IMR-90 (cell line): ENCODE measurements around the gene USB1. TPM values are rescaled to one million over a fixed set of nuclear protein-coding genes. Genes with fewer than 3 reads are reported as not detected.

Experiments
- ATAC-seq: fragments of 200-7000 bp; cut with Tn5 transposase; 2 replicates; pipeline ENCODE4 v1.9.1; 2020; ENCODE audit warnings: low read depth, mild to moderate bottlenecking, moderate library complexity
- BruUV-seq: library from RNA; stranded (reverse); fragments of 400-500 nt; replicated peaks from 2 replicates; lab custom pipeline; 2021; lab: Mats Ljungman, UMichigan
- CTCF ChIA-PET: fragments of 300-600 bp; formaldehyde crosslinking; extraction: SDS; loops from one replicate; lab custom pipeline; 2021; ENCODE audit warnings: antibody characterized with exemption; lab: Yijun Ruan, JAX
- POLR2A ChIA-PET: fragments of 300-600 bp; sonication (Branson Sonifier 250); formaldehyde crosslinking; loops from one replicate; lab custom pipeline; 2022; ENCODE audit warnings: antibody characterized with exemption; ENCODE audit not compliant: unreplicated experiment; lab: Charles Lee
- DNase-seq: peaks from one replicate; pipeline ENCODE4 v3.0.0; 2013
- H2AFZ ChIP-seq: replicated peaks from 2 replicates; pipeline ENCODE3; 2013; ENCODE audit warnings: low read length, mild to moderate bottlenecking; ENCODE audit not compliant: poor library complexity
- H2AK5ac ChIP-seq: 2 replicates; pipeline ENCODE4 v1.6.1; 2013; ENCODE audit warnings: low read depth, low read length, inconsistent platforms
- H2AK9ac ChIP-seq: replicated peaks from 2 replicates; pipeline ENCODE3; 2013; ENCODE audit warnings: mild to moderate bottlenecking, low read depth, low read length, moderate library complexity; ENCODE audit not compliant: poor library complexity
- H2BK120ac ChIP-seq: 2 replicates; pipeline ENCODE4 v1.6.1; 2013; ENCODE audit warnings: low read depth, low read length, inconsistent platforms
- H2BK15ac ChIP-seq: 3 replicates; pipeline ENCODE4 v1.6.1; 2013; ENCODE audit warnings: low read depth, low read length, inconsistent platforms
- H2BK20ac ChIP-seq: 2 replicates; pipeline ENCODE4 v1.6.1; 2013; ENCODE audit warnings: low read depth, mild to moderate bottlenecking, inconsistent platforms, low read length, moderate library complexity
- H2BK5ac ChIP-seq: 2 replicates; pipeline ENCODE4 v1.6.1; 2013; ENCODE audit warnings: mild to moderate bottlenecking, low read depth, low read length, inconsistent platforms; ENCODE audit not compliant: poor library complexity, severe bottlenecking
- H3K14ac ChIP-seq: replicated peaks from 2 replicates; pipeline ENCODE4 v1.6.1; 2013; ENCODE audit warnings: low read depth, low read length, inconsistent platforms
- H3K18ac ChIP-seq: 2 replicates; pipeline ENCODE4 v1.6.1; 2013; ENCODE audit warnings: low read depth, low read length, control low read depth
- H3K23ac ChIP-seq: 2 replicates; pipeline ENCODE4 v1.6.1; 2013; ENCODE audit warnings: low read depth, low read length, inconsistent platforms
- H3K27ac ChIP-seq: 2 replicates; pipeline ENCODE4 v1.5.1; 2013; ENCODE audit warnings: mild to moderate bottlenecking, control low read depth, low read length; ENCODE audit not compliant: insufficient read depth
- H3K27me3 ChIP-seq: 2 replicates; pipeline ENCODE4 v1.6.1; 2013; ENCODE audit warnings: low read length; ENCODE audit not compliant: control insufficient read depth, insufficient read depth
- H3K36me3 ChIP-seq: 2 replicates; pipeline ENCODE4 v1.6.1; 2013; ENCODE audit warnings: low read length, mixed read lengths; ENCODE audit not compliant: control insufficient read depth, insufficient read depth
- H3K4ac ChIP-seq: 2 replicates; pipeline ENCODE4 v1.6.1; 2013; ENCODE audit warnings: low read depth, low read length, inconsistent platforms
- H3K4me1 ChIP-seq: 2 replicates; pipeline ENCODE4 v1.6.1; 2013; ENCODE audit warnings: low read length, mixed read lengths; ENCODE audit not compliant: control insufficient read depth, insufficient read depth
- H3K4me2 ChIP-seq: 2 replicates; pipeline ENCODE4 v1.6.1; 2013; ENCODE audit warnings: low read depth, mild to moderate bottlenecking, control low read depth, low read length, moderate library complexity
- H3K4me3 ChIP-seq: 2 replicates; pipeline ENCODE4 v1.5.1; 2013; ENCODE audit warnings: low read depth, mild to moderate bottlenecking, control low read depth, low read length, moderate library complexity; ENCODE audit not compliant: insufficient read depth
- H3K56ac ChIP-seq: 2 replicates; pipeline ENCODE4 v1.6.1; 2013; ENCODE audit warnings: low read length, inconsistent platforms; ENCODE audit not compliant: insufficient read depth; ENCODE audit errors: extremely low read depth
- H3K79me1 ChIP-seq, 2 experiments: 2 replicates each; pipeline ENCODE4 v1.6.1; 2013; ENCODE audit warnings: low read length in 2 of 2, inconsistent platforms in 1 of 2, low read depth in 1 of 2
- H3K9ac ChIP-seq: 2 replicates; pipeline ENCODE4 v1.6.1; 2013; ENCODE audit warnings: low read depth, low read length, control low read depth
- H3K9me1 ChIP-seq: 2 replicates; pipeline ENCODE4 v1.6.1; 2013; ENCODE audit warnings: low read length, inconsistent platforms; ENCODE audit not compliant: insufficient read depth
- H3K9me3 ChIP-seq: 2 replicates; pipeline ENCODE4 v1.6.1; 2013; ENCODE audit warnings: low read length; ENCODE audit not compliant: control insufficient read depth, insufficient read depth
- H4K20me1 ChIP-seq: 2 replicates; pipeline ENCODE4 v1.6.1; 2013; ENCODE audit warnings: low read length, inconsistent platforms; ENCODE audit not compliant: insufficient read depth
- H4K5ac ChIP-seq: 2 replicates; pipeline ENCODE4 v1.6.1; 2013; ENCODE audit warnings: mild to moderate bottlenecking, low read depth, low read length, control low read depth
- H4K8ac ChIP-seq, 2 experiments: 2 replicates each; pipeline ENCODE4 v1.6.1; 2013; ENCODE audit warnings: low read depth in 2 of 2, low read length in 2 of 2, control low read depth in 1 of 2, inconsistent platforms in 1 of 2
- H4K91ac ChIP-seq: 2 replicates; pipeline ENCODE4 v1.6.1; 2013; ENCODE audit warnings: low read depth, low read length, inconsistent platforms; ENCODE audit not compliant: insufficient read depth
- CEBPB ChIP-seq: IDR thresholded peaks from 2 replicates; pipeline ENCODE4 v1.6.1; 2012; ENCODE audit warnings: low read depth, low read length, improper control_type of control experiment
- CTCF ChIP-seq: conservative IDR thresholded peaks from 2 replicates; pipeline ENCODE4 v1.5.1; 2012; ENCODE audit warnings: mild to moderate bottlenecking, low read depth, low read length, improper control_type of control experiment
- ELK1 ChIP-seq: fragments of 150-350 bp; IDR thresholded peaks from 2 replicates; pipeline ENCODE4 v1.6.1; 2016; ENCODE audit warnings: low read depth, mild to moderate bottlenecking, low read length, moderate library complexity, borderline replicate concordance
- MAFK ChIP-seq: IDR thresholded peaks from 2 replicates; pipeline ENCODE4 v1.6.1; 2012; ENCODE audit warnings: low read depth, low read length, improper control_type of control experiment
- MXI1 ChIP-seq: IDR thresholded peaks from 2 replicates; pipeline ENCODE4 v1.6.1; 2012; ENCODE audit warnings: low read depth, mild to moderate bottlenecking, low read length, moderate library complexity, borderline replicate concordance
- POLR2A ChIP-seq: IDR thresholded peaks from 2 replicates; pipeline ENCODE4 v1.6.1; 2012; ENCODE audit warnings: mild to moderate bottlenecking, low read depth, low read length
- RCOR1 ChIP-seq: IDR thresholded peaks from 2 replicates; pipeline ENCODE4 v1.6.1; 2012; ENCODE audit warnings: mild to moderate bottlenecking, low read length, improper control_type of control experiment; ENCODE audit not compliant: insufficient replicate concordance
- RFX5 ChIP-seq: IDR thresholded peaks from 2 replicates; pipeline ENCODE4 v1.8.0; 2012; ENCODE audit warnings: low read depth, mild to moderate bottlenecking, low read length, moderate library complexity
- SMC3 ChIP-seq: fragments of 150-350 bp; IDR thresholded peaks from 2 replicates; pipeline ENCODE4 v1.6.1; 2016; ENCODE audit warnings: low read depth, mild to moderate bottlenecking, antibody characterized with exemption, low read length, moderate library complexity
- USF2 ChIP-seq: fragments of 150-350 bp; IDR thresholded peaks from 2 replicates; pipeline ENCODE4 v1.6.1; 2017; ENCODE audit warnings: mild to moderate bottlenecking, antibody characterized with exemption, low read length, low read depth
- WGBS, 2 experiments: methylation state at CpG; one replicate each; pipeline versions ENCODE4 v1.1.5 to v1.1.7; 2013; ENCODE audit warnings: missing lambda C conversion rate in 2 of 2; ENCODE audit not compliant: insufficient read length in 1 of 2; ENCODE audit errors: extremely low coverage in 2 of 2; 5-methylcytosine and 5-hydroxymethylcytosine counted together
- dilution Hi-C: fragments of 300-500 bp; cut with HindIII; formaldehyde crosslinking; loops from one replicate; pipeline ENCODE4 v1.14.3; 2018; ENCODE audit warnings: low sequenced_read_pairs; ENCODE audit not compliant: unreplicated experiment
- in situ Hi-C: fragments of 300-500 bp; cut with MboI; formaldehyde crosslinking; loops from 3 replicates; pipeline ENCODE4 v1.14.3; 2019; ENCODE audit warnings: low sequenced_read_pairs, inconsistent platforms, mixed read lengths
- intact Hi-C: fragments of 100-400 bp; cut with micrococcal nuclease; formaldehyde crosslinking; loops from 2 replicates; pipeline ENCODE4 v1.10.0; 2022
- polyA plus RNA-seq, 3 experiments: library from polyadenylated mRNA; depleted of rRNA; stranded (reverse); fragments of >200 nt; gene quantifications; 2 replicates each; pipeline ENCODE4 v1.2.3, GENCODE V29; 2012; ENCODE audit warnings: low replicate concordance in 1 of 3
- total RNA-seq: library from RNA; depleted of rRNA; stranded (reverse); fragments of >200 nt; gene quantifications from 2 replicates; pipeline ENCODE4 v1.2.3, GENCODE V29; 2012

USB1 gene
- total and polyA plus RNA-seq, 2 of the 4 experiments (the other 2 are of a cell fraction): 45.9 to 94.9 TPM

GRCh38 chr16:58009856-58010416 is 8.7 kb downstream of the USB1 start:
- no peak overlapping the region for H3K9ac ChIP-seq
- no peak overlapping the region for H2AFZ ChIP-seq
- no peak overlapping the region for H3K4ac ChIP-seq
- H3K4me1 ChIP-seq: peaks cover 9% of the 10 kb centered on the region
- ATAC-seq (no peak), DNase-seq (no peak)
- BruUV-seq: no TSS peak
- no peak overlapping the region for H2BK120ac ChIP-seq
- H3K9me1 ChIP-seq: peaks cover 23% of the 10 kb centered on the region
- CTCF ChIA-PET: no interaction called here
- H2BK20ac ChIP-seq: no peak overlapping the region
- H2AK5ac ChIP-seq: no peak overlapping the region
- TF ChIP-seq ELK1 (no peak), POLR2A (no peak), RCOR1 (no peak), MXI1 (no peak), RFX5 (no peak), CTCF (no peak), SMC3 (no peak), MAFK (no peak), USF2 (no peak), CEBPB (no peak)
- H2BK5ac ChIP-seq: no peak overlapping the region
- peaks cover 4 to 26% of the 10 kb centered on the region in 2 experiments for H3K79me1 ChIP-seq
- H3K18ac ChIP-seq: no peak overlapping the region
- no peak overlapping the region for H3K27ac ChIP-seq
- H3K14ac ChIP-seq: no peak overlapping the region
- H4K20me1 ChIP-seq: peaks cover 9% of the 10 kb centered on the region; the same call in 1 of the 2 replicates
- no peak overlapping the region for H3K4me2 ChIP-seq
- no peak overlapping the region for H3K4me3 ChIP-seq
- H3K9me3 ChIP-seq: no peaks in the 10 kb centered on the region
- no peak overlapping the region for H4K5ac ChIP-seq
- peaks cover 8% of the 10 kb centered on the region for H3K36me3 ChIP-seq
- dilution Hi-C loops (no loop called here), intact Hi-C loops (loop anchor here (10.0 kb wide), 1 partner anchor 365 kb away; no protein-coding TSS in a partner anchor), in situ Hi-C loops (loop anchor here (10.0 kb wide), 2 partner anchors 255 to 445 kb away; no protein-coding TSS in a partner anchor)
- WGBS, 2 experiments: 90% methylated on average over 4 of the region's 11 CpGs; no CpG with 5 or more reads in 1 of the 2 experiments
- no peak overlapping the region for H4K91ac ChIP-seq
- no peak overlapping the region for H2BK15ac ChIP-seq
- POLR2A ChIA-PET: no interaction called here
- H4K8ac ChIP-seq: no peak overlapping the region
- H3K56ac ChIP-seq: no peak overlapping the region
- H2AK9ac ChIP-seq: peak overlapping the region; percentile 21
- H3K23ac ChIP-seq: no peak overlapping the region
- H3K27me3 ChIP-seq: no peaks in the 10 kb centered on the region
